GM12878 (cell line): ENCODE data around the gene CD52. TPM values are rescaled to one million over a fixed set of nuclear protein-coding genes. Genes with fewer than 3 reads are reported as not detected.

Source experiments
- BCL3 ChIP-seq: IDR thresholded peaks from 2 replicates; pipeline ENCODE4 v1.6.1; 2011; ENCODE audit warnings: borderline replicate concordance, low read depth, mild to moderate bottlenecking, moderate library complexity, low read length; ENCODE audit not compliant: insufficient read depth, poor library complexity, severe bottlenecking
- BHLHE40 ChIP-seq, 2 experiments: fragments of 450-650 bp in 1 of 2; IDR thresholded peaks; 2 replicates each; pipeline ENCODE4 v1.6.1; 2011 to 2017; ENCODE audit warnings: low read depth in 2 of 2, borderline replicate concordance in 1 of 2, improper control_type of control experiment in 1 of 2, low read length in 1 of 2, mild to moderate bottlenecking in 1 of 2
- CHD1 ChIP-seq: IDR thresholded peaks from 2 replicates; pipeline ENCODE4 v1.6.1; 2012; ENCODE audit warnings: low read depth, low read length, improper control_type of control experiment
- CHD2 ChIP-seq: IDR thresholded peaks from 2 replicates; pipeline ENCODE4 v1.6.1; 2011; ENCODE audit warnings: low read depth, low read length, improper control_type of control experiment, borderline replicate concordance
- DPF2 ChIP-seq: fragments of 450-650 bp; IDR thresholded peaks from 2 replicates; pipeline ENCODE4 v1.6.1; 2017; ENCODE audit warnings: mild to moderate bottlenecking
- E2F4 ChIP-seq: IDR thresholded peaks from 2 replicates; pipeline ENCODE4 v1.6.1; 2012; ENCODE audit warnings: low read depth, low read length, improper control_type of control experiment
- EP300 ChIP-seq, 2 experiments: fragments of 150-350 bp in 1 of 2; IDR thresholded peaks; 2 replicates each; pipeline ENCODE4 v1.6.1; 2011 to 2012; ENCODE audit warnings: low read depth in 2 of 2, low read length in 2 of 2, borderline replicate concordance in 1 of 2, improper control_type of control experiment in 1 of 2, inconsistent platforms in 1 of 2; ENCODE audit not compliant: control insufficient read depth in 1 of 2
- EZH2 ChIP-seq: IDR thresholded peaks from 2 replicates; pipeline ENCODE4 v1.6.1; 2012; ENCODE audit warnings: low read depth, mild to moderate bottlenecking, control low read depth, inconsistent platforms, low read length, borderline replicate concordance; ENCODE audit not compliant: control insufficient read depth
- GATAD2B ChIP-seq: fragments of 450-650 bp; conservative IDR thresholded peaks from 2 replicates; pipeline ENCODE4 v1.6.1; 2017; ENCODE audit warnings: low read depth, mild to moderate bottlenecking, moderate library complexity
- IRF3 ChIP-seq: fragments of 450-650 bp; IDR thresholded peaks from 2 replicates; pipeline ENCODE4 v1.6.1; 2014; ENCODE audit warnings: mild to moderate bottlenecking
- IRF5 ChIP-seq: fragments of 450-650 bp; IDR thresholded peaks from 2 replicates; pipeline ENCODE4 v1.6.1; 2017; ENCODE audit warnings: borderline replicate concordance
- MTA2 ChIP-seq: fragments of 450-650 bp; IDR thresholded peaks from 2 replicates; pipeline ENCODE4 v1.6.1; 2016; ENCODE audit warnings: low read depth, mild to moderate bottlenecking, moderate library complexity
- MYB ChIP-seq: fragments of 150-350 bp; IDR thresholded peaks from 2 replicates; pipeline ENCODE4 v1.6.1; 2014; ENCODE audit warnings: mild to moderate bottlenecking, low read depth, low read length, borderline replicate concordance
- NFIC ChIP-seq: IDR thresholded peaks from 2 replicates; pipeline ENCODE4 v1.6.1; 2012; ENCODE audit warnings: low read depth, mild to moderate bottlenecking, inconsistent platforms, low read length, moderate library complexity
- RAD21 ChIP-seq: IDR thresholded peaks from 2 replicates; pipeline ENCODE4 v1.6.1; 2011; ENCODE audit warnings: mild to moderate bottlenecking, low read depth, low read length, moderate library complexity; ENCODE audit not compliant: insufficient read depth
- STAT3 ChIP-seq: IDR thresholded peaks from 2 replicates; pipeline ENCODE4 v1.6.1; 2011; ENCODE audit warnings: low read depth, low read length, improper control_type of control experiment
- TCF3 ChIP-seq: IDR thresholded peaks from 2 replicates; pipeline ENCODE4 v1.6.1; 2012; ENCODE audit warnings: low read depth, mild to moderate bottlenecking, low read length, borderline replicate concordance; ENCODE audit not compliant: insufficient read depth
- ZNF24 ChIP-seq: fragments of 450-650 bp; IDR thresholded peaks from 2 replicates; pipeline ENCODE4 v1.6.1; 2017; ENCODE audit warnings: antibody characterized with exemption, mild to moderate bottlenecking
- polyA plus RNA-seq, 11 experiments: library from polyadenylated mRNA; depleted of rRNA in 4 of 11; unstranded in 6 of 11; stranded (reverse) in 5 of 11; fragments of >200 nt; fragmentation: Nextera tagmentation in 4 of 11; fragmentation: Illumina TruSeq in 1 of 11; extraction: Ambion mirVana in 4 of 11; extraction: Trizol in 1 of 11; gene quantifications; 1 replicate in 1 of 11; 2 replicates in 10 of 11; pipeline versions ENCODE4 v1.2.1 to v1.2.3, GENCODE V29; 2011 to 2016; ENCODE audit warnings: inconsistent platforms in 2 of 11, missing spikeins in 2 of 11, low read depth in 1 of 11
- total RNA-seq, 4 experiments: library from RNA; depleted of rRNA in 3 of 4; stranded (reverse); fragments of >200 nt in 3 of 4; fragmentation: Illumina TruSeq in 1 of 4; extraction: Trizol in 1 of 4; gene quantifications; 2 replicates each; pipeline versions ENCODE4 v1.2.1 to v1.2.3, GENCODE V29; 2013 to 2021
- TF ChIP-seq, protein P1 (sequence below): IDR thresholded peaks from 2 replicates; pipeline ENCODE4 v1.6.1; 2012; ENCODE audit warnings: low read depth, low read length, improper control_type of control experiment
- TF ChIP-seq, protein P2 (sequence below): fragments of 450-650 bp; IDR thresholded peaks from 2 replicates; pipeline ENCODE4 v1.6.1; 2018; ENCODE audit warnings: mild to moderate bottlenecking, low read depth, moderate library complexity; ENCODE audit not compliant: partially characterized antibody

CD52 gene
- total and polyA plus RNA-seq, 10 of the 15 experiments (the other 5 are each of a cell fraction or from before 2014, with no cell fraction given) = 237 to 2,736 (median 532) TPM

DNA sequence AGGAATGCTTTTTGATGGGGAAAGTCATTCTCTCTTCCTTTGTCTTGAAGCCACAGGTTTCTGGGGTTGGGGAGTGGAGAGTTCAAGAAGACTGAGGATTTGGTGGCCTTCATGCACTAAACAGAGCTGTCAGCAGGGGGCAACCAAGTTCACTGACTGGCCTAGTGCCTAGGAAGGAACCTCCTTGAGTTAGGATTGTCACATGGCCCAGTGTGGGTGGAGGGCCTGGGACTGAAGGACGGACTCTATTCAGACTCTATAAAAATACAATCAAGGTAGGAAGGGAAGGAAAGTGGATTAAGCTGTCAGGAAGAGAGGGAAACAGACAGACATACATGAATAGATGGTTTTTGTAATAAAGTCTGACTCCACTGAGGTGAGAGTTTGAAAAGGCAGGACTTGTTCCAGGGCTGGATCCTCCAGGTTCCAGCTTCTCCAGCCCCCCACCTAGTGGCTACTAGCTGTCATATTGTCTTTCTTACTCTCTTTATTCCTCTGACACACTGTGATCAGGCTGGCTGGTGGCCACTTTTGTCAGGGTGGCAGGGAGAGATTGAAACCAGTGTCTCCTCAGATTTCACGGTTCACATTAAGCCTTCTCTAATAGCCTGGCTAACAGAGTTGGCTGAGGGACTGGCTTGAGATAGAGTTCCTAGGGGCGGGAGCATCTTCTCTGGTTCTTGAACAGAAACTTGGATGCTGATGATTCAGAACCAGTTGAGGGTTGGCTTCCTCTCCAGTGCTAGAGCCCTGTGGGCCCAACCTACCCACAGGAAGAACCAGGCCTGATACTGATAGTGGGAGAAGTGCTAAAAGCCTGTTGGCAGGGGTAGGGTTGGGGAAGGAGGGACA, 42.0 kb upstream of the CD52 start (continued):
- no peak for TF ChIP-seq CHD2
- no peak for TF ChIP-seq EP300 (IDR thresholded peaks at IDR 0.05; ENCODE audit: borderline replicate concordance in 1 of 2, control insufficient read depth in 1 of 2, low read depth in 2 of 2, low read length in 2 of 2)
- TF ChIP-seq RAD21 = peak; percentile 83
- no peak for TF ChIP-seq IRF5
- no peak for TF ChIP-seq E2F4
- TF ChIP-seq CHD1 = no peak
- TF ChIP-seq TCF3 = no peak
- TF ChIP-seq BHLHE40 (IDR thresholded peaks at IDR 0.05; ENCODE audit: borderline replicate concordance in 1 of 2, low read depth in 2 of 2, low read length in 1 of 2) = no peak
- no peak for TF ChIP-seq NFIC
- TF ChIP-seq EZH2 = no peak
- TF ChIP-seq STAT3 = no peak
- peak; percentile 28; the same call in 1 of the 2 replicates for TF ChIP-seq DPF2
- TF ChIP-seq, protein P1, sequence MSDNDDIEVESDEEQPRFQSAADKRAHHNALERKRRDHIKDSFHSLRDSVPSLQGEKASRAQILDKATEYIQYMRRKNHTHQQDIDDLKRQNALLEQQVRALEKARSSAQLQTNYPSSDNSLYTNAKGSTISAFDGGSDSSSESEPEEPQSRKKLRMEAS = no peak
- TF ChIP-seq ZNF24 = no peak
- no peak for TF ChIP-seq MTA2
- no peak for TF ChIP-seq GATAD2B
- no peak for TF ChIP-seq MYB
- TF ChIP-seq, protein P2, sequence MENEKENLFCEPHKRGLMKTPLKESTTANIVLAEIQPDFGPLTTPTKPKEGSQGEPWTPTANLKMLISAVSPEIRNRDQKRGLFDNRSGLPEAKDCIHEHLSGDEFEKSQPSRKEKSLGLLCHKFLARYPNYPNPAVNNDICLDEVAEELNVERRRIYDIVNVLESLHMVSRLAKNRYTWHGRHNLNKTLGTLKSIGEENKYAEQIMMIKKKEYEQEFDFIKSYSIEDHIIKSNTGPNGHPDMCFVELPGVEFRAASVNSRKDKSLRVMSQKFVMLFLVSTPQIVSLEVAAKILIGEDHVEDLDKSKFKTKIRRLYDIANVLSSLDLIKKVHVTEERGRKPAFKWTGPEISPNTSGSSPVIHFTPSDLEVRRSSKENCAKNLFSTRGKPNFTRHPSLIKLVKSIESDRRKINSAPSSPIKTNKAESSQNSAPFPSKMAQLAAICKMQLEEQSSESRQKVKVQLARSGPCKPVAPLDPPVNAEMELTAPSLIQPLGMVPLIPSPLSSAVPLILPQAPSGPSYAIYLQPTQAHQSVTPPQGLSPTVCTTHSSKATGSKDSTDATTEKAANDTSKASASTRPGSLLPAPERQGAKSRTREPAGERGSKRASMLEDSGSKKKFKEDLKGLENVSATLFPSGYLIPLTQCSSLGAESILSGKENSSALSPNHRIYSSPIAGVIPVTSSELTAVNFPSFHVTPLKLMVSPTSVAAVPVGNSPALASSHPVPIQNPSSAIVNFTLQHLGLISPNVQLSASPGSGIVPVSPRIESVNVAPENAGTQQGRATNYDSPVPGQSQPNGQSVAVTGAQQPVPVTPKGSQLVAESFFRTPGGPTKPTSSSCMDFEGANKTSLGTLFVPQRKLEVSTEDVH = no peak
- no peak for TF ChIP-seq IRF3
- TF ChIP-seq BCL3 = no peak
